Stomach (tissue), 9 donors: ENCODE results near the gene ADORA3. TPM values are rescaled to one million over a fixed set of nuclear protein-coding genes. Genes with fewer than 3 reads are reported as not detected.

Source experiments
- DNase-seq, 2 donors: peaks; one replicate each; pipeline versions ENCODE4 v3.0.0 to v3.0.0-alpha.2; 2013 to 2019
- H3K27ac ChIP-seq, 5 donors: fragments of 200-600 bp in 4 of 5; sonication (generic) in 4 of 5; one replicate each; pipeline ENCODE4 v1.5.1; 2013 to 2019; ENCODE audit warnings: mild to moderate bottlenecking in 1 of 5, moderate library complexity in 1 of 5
- H3K27me3 ChIP-seq, 3 donors: fragments of 200-600 bp; sonication (generic); one replicate each; pipeline ENCODE4 v1.5.1; 2017 to 2019; ENCODE audit warnings: mixed run types in 1 of 3
- H3K36me3 ChIP-seq, 4 donors: fragments of 200-600 bp; sonication (generic); 1 replicate in 3 of 4; 2 replicates in 1 of 4; pipeline ENCODE4 v1.5.1; 2016 to 2019
- H3K4me1 ChIP-seq, 4 donors: fragments of 200-600 bp; sonication (generic); one replicate each; pipeline ENCODE4 v1.5.1; 2016 to 2019
- H3K4me3 ChIP-seq, 4 donors: fragments of 200-600 bp; sonication (generic) in 3 of 4; one replicate each; pipeline ENCODE4 v1.5.1; 2016 to 2019; ENCODE audit warnings: mild to moderate bottlenecking in 1 of 4
- H3K9me3 ChIP-seq, 4 donors: fragments of 200-600 bp; sonication (generic); one replicate each; pipeline ENCODE4 v1.5.1; 2016 to 2019
- EP300 ChIP-seq: sonication (generic); formaldehyde crosslinking; IDR thresholded peaks from one replicate; pipeline ENCODE4 v1.6.1; 2017; ENCODE audit warnings: antibody characterized with exemption
- POLR2A ChIP-seq, 4 donors: fragments of 450-650 bp; IDR thresholded peaks; one replicate each; pipeline ENCODE4 v1.6.1; 2016; ENCODE audit warnings: antibody characterized with exemption in 4 of 4, control low read depth in 2 of 4, mild to moderate bottlenecking in 1 of 4, moderate library complexity in 1 of 4
- POLR2AphosphoS5 ChIP-seq, 3 donors: sonication (generic); formaldehyde crosslinking; IDR thresholded peaks; one replicate each; pipeline ENCODE4 v1.6.1; 2016; ENCODE audit warnings: antibody characterized with exemption in 3 of 3
- WGBS, 5 donors: extraction: QIAGEN DNeasy Blood & Tissue Kit in 3 of 5; methylation state at CpG; one replicate each; pipeline versions ENCODE4 v1.1.5 to v1.1.7; 2013 to 2018; 5-methylcytosine and 5-hydroxymethylcytosine counted together
- intact Hi-C: fragments of 100-400 bp; cut with DNase I; formaldehyde crosslinking; loops from one replicate; pipeline ENCODE4 v1.15.1; 2023; ENCODE audit warnings: low total_unique reads
- polyA plus RNA-seq, 3 donors: library from polyadenylated mRNA; stranded (reverse); fragments of 200-250 nt; gene quantifications; one replicate each; pipeline ENCODE4 v1.2.3, GENCODE V29; 2013
- total RNA-seq, 5 donors: library from RNA; depleted of rRNA; stranded (reverse); fragments of >200 nt; gene quantifications; one replicate each; pipeline versions ENCODE4 v1.1.0 to v1.2.3, GENCODE V29; 2014 to 2016
- TF ChIP-seq, protein P1 (sequence below), 7 experiments: fragments of 450-650 bp in 4 of 7; fragments of 200-600 bp in 3 of 7; sonication (generic) in 3 of 7; IDR thresholded peaks; one replicate each; pipeline ENCODE4 v1.5.1; 2016 to 2019; ENCODE audit warnings: antibody characterized with exemption in 7 of 7, control low read depth in 2 of 7, mild to moderate bottlenecking in 1 of 7
- donor health status: healthy with polysubstance abuse.
- donor health status: Bipolar disorder and iron deficiency.
- donor health status: healthy.

The ADORA3 gene
- total and polyA plus RNA-seq, 8 donors, result 0.29 to 44.3 (median 4.2) TPM

DNA sequence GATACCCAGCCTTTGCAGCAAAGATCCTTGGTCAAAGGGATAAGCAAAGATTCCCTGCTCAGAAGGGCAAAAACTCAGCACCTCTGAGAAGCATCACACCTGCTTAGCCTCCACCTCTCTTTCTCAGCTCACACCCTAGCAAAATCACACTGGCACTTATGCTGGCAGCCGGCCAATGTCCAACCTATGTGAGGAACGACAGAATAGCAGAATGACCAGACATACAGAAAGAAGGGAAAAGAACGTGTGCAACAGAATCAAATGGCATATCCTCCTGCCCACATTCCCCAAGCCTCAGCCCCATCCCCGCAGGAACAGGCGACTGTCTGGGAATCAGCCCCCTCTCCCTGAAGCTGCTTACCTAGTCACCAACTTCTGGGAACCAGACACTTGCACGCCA is 664 bp upstream of the ADORA3 start:
- H3K27me3 ChIP-seq, result no peaks in the 10 kb centered on the region
- H3K9me3 ChIP-seq, result no peaks in the 10 kb centered on the region
- peaks cover 14 to 57% (median 23%) of the 10 kb centered on the region in 4 donors for H3K4me1 ChIP-seq
- no peak for DNase-seq
- WGBS, 5 donors, result 50 to 72% (median 69%) methylated on average over 6 of the region's 6 CpGs
- intact Hi-C loops, result no loop called here
- H3K27ac ChIP-seq, result peak overlapping the region in 2 of 5 donors; percentile 58 to 63
- no peaks in the 10 kb centered on the region for H3K36me3 ChIP-seq
- no peak for TF ChIP-seq POLR2A (IDR thresholded peaks at IDR 0.05)
- TF ChIP-seq, protein P1, sequence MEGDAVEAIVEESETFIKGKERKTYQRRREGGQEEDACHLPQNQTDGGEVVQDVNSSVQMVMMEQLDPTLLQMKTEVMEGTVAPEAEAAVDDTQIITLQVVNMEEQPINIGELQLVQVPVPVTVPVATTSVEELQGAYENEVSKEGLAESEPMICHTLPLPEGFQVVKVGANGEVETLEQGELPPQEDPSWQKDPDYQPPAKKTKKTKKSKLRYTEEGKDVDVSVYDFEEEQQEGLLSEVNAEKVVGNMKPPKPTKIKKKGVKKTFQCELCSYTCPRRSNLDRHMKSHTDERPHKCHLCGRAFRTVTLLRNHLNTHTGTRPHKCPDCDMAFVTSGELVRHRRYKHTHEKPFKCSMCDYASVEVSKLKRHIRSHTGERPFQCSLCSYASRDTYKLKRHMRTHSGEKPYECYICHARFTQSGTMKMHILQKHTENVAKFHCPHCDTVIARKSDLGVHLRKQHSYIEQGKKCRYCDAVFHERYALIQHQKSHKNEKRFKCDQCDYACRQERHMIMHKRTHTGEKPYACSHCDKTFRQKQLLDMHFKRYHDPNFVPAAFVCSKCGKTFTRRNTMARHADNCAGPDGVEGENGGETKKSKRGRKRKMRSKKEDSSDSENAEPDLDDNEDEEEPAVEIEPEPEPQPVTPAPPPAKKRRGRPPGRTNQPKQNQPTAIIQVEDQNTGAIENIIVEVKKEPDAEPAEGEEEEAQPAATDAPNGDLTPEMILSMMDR (IDR thresholded peaks at IDR 0.05), result no peak
- no peak for TF ChIP-seq EP300
- TF ChIP-seq POLR2AphosphoS5 (IDR thresholded peaks at IDR 0.05), result no peak
- H3K4me3 ChIP-seq, result no peak overlapping the region

DNA sequence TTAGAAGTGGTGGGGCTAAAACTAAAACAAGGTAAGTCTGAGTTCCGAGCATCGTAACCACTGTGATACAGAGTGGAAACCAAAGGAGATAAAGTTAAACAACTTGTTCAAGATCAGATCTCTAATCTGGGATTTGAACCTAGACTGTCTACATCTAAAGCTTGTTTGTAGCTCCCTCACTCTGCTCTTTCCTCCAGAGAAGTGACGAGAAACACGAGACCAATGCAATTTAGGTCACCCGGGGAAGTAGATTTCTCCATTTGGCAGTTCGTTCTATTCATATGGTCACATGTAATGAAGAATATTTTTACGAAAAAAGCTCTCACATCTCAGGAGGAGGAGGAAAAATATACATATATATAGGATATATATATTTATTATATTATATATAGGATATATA is 1.8 kb downstream of the ADORA3 start:
- peaks cover 0 to 37% (median 3%) of the 10 kb centered on the region in 4 donors for H3K4me1 ChIP-seq
- no peak for DNase-seq
- no peaks in the 10 kb centered on the region for H3K36me3 ChIP-seq
- intact Hi-C loops, result no loop called here
- H3K9me3 ChIP-seq, result no peaks in the 10 kb centered on the region
- no peak overlapping the region for H3K4me3 ChIP-seq
- H3K27ac ChIP-seq, result no peak overlapping the region
- H3K27me3 ChIP-seq, result no peaks in the 10 kb centered on the region
- WGBS, 5 donors, result 72 to 81% (median 78%) methylated on average over 7 of the region's 7 CpGs
- TF ChIP-seq EP300 (no peak), POLR2A (IDR thresholded peaks at IDR 0.05) (no peak), POLR2AphosphoS5 (IDR thresholded peaks at IDR 0.05) (no peak)
- TF ChIP-seq, protein P1 (IDR thresholded peaks at IDR 0.05), result no peak

DNA sequence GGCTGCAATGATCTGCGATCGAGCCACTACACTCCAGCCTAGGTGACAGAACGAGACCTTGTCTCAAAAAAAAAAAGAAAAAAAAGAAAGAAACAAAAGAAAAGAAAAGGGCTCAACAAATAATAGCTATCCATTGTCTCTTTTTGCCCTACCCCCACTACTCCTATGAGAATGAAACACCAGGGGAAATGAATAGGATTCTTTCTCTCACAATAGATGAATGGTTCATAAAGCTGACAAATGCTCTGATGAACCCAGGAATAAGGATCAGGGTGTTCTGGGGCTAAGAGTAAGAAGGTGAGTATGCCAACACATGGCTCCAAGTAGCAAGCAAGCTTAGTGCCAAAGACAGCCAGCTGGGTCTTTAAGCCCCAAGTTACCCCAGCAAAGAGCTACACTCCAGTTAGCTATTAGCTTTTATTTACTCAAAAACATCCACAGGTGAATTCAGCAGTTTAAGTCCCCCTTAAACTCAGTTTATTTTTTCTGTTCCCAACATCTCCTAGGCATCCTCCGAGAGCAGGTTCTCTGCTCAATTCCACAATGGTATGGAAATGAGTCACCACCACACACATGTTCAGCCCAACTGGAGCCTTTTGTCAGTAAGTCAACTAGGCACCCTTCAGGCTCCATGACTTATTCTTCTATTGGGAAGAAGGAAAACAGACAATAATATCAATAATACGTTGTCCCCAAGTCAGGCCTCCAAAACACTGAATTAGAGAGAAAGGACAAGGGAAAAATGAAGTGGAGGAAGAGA is 4.2 kb downstream of the ADORA3 start:
- TF ChIP-seq POLR2AphosphoS5 (IDR thresholded peaks at IDR 0.05), result no peak
- TF ChIP-seq, protein P1 (IDR thresholded peaks at IDR 0.05), result no peak
- TF ChIP-seq EP300, result no peak
- TF ChIP-seq POLR2A (IDR thresholded peaks at IDR 0.05), result no peak

DNA sequence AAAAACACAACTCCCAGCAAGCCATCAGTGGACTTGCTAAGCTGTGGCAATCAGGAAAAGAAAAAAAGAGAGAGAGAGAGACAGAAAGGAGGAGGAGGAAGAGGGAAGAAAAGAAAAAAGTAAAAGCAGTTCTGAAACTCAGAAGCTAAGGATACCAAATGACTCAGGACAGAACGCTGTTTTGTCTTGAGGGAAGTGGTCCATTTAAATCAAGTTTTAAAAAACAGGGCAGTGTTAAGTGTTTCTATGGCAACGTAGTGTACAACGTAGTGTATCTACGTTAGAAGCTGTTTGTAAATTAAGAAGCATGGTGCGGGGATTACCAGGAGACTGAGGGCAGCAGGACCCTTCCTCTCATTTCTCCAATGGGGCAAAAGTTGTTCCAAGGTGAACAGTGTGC is 5.8 kb downstream of the ADORA3 start:
- H3K36me3 ChIP-seq, result no peaks in the 10 kb centered on the region
- H3K9me3 ChIP-seq, result no peaks in the 10 kb centered on the region
- no peak for DNase-seq
- no peak overlapping the region for H3K4me3 ChIP-seq
- WGBS, 5 donors, result 57 to 71% (median 68%) methylated on average over 5 of the region's 5 CpGs
- TF ChIP-seq, protein P1 (IDR thresholded peaks at IDR 0.05), result no peak
- no peak for TF ChIP-seq EP300
- no peak for TF ChIP-seq POLR2A (IDR thresholded peaks at IDR 0.05)
- no peak for TF ChIP-seq POLR2AphosphoS5 (IDR thresholded peaks at IDR 0.05)
- no peaks in the 10 kb centered on the region for H3K4me1 ChIP-seq
- intact Hi-C loops, result no loop called here
- H3K27me3 ChIP-seq, result no peaks in the 10 kb centered on the region
- no peak overlapping the region for H3K27ac ChIP-seq

More for the DNA sequence above, 4.2 kb downstream of the ADORA3 start:
- Histone ChIP-seq H3K4me3 (no peak overlapping the region), H3K9me3 (no peaks in the 10 kb centered on the region), H3K4me1 (peaks cover 0 to 12% (median 0%) of the 10 kb centered on the region in 4 donors), H3K27ac (no peak overlapping the region), H3K27me3 (no peaks in the 10 kb centered on the region), H3K36me3 (no peaks in the 10 kb centered on the region)
- 87 to 96% (median 93%) methylated on average over 5 of the region's 5 CpGs for WGBS, 5 donors
- intact Hi-C loops, result no loop called here
- DNase-seq, result no peak
